Measurements from ENCODE around the gene SLCO4A1.
"Not testable (repeated sequence)": the region's sequence is repeated elsewhere in the genome, so short reads cannot be mapped to it uniquely, and the experiment has no call there.

Gene SLCO4A1

DNA sequence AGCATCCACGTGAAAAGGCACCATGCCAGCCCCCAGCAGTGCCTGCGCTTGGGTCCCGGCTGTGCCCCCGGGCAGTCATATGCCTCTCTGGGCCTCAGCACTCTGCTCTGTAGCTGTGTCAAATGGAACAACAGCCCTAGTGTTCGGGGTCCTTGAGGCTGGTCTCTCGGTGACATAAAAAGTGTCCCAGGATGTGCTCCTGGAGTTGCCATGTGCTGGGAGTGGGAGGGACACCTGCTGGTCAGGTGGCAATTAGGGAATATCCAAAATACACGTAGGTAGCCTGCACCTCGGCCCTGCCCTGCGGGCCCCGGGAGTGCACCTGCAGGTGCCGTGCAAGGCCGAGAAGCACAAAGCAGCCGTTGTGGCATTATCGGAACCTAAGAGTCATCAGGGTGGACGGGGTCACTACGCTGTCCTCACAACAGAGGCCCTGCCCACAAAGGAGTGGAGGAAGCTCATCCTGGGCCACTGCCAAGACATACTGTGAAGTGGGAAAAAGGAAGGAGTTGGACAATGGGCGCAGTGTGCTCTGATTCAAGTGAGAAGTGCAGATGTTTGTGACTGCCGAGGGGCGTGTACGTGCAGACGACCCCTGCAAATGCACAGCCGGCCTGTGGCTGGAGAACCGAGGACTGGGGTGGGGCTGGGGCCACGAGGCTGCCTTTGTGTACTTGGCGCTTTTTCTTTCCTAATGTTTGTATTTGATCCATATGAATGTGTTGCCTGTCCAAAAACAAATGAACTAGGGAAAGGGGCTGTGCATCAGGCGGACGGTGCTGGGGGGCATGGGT, 24.6 kb downstream of the SLCO4A1 start:
- no peak for DNase-seq

DNA sequence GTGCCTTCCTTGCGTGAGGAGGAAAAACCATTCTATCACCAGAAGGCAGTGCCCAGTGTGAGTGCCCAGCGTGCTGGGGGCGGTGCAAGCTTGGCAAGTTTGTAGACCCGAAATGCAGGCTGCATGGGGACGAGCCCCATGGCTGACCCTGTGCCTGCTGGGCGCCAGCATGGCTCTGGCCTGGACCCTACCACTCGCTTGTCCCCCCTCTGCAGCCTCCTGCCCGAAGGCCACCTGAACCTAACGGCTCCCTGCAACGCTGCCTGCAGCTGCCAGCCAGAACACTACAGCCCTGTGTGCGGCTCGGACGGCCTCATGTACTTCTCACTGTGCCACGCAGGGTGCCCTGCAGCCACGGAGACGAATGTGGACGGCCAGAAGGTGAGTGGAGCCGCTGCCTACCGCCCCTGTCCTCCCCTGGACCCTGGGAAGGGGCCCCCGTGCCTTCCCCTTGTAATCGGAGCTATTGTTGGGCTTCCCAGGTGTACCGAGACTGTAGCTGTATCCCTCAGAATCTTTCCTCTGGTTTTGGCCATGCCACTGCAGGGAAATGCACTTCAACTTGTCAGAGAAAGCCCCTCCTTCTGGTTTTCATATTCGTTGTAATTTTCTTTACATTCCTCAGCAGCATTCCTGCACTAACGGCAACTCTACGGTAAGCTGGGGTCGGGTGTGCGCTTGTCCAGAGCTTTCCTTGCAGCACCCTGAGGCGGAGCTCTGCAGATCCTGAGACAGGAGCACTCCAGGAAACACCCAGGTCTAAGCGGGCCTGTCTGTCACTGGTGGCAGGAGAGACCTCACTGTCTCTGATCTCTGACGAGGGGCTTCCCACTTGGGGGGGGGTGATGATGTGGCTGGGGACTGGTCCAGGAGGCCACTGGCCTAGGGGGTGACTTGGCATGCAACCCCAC, 25.5 kb downstream of the SLCO4A1 start:
- DNase-seq: no peak

DNA sequence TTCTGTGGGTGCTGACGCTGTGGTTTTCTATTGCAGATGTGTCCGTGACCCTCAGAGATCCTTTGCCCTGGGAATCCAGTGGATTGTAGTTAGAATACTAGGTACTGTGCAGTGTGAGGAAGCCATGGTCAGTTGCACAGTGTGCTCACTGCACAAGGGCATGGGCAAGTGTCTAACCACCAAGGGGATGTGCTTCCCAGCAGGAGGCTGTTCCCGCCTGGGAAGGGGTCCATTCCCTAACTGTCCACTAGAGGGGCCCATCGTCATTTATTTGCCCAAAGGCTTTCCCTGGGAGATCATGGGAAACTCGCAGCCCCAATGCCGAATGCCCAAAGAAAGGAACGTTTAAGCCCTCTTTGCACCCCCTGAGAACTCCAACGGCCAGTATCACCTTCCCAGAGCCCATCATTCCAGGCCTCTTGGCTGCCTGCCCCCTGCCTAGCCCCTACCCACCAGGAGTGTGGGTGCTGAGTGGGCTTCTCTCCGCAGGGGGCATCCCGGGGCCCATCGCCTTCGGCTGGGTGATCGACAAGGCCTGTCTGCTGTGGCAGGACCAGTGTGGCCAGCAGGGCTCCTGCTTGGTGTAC, 26.2 kb downstream of the SLCO4A1 start:
- peak; percentile 37 to 64 for DNase-seq

DNA sequence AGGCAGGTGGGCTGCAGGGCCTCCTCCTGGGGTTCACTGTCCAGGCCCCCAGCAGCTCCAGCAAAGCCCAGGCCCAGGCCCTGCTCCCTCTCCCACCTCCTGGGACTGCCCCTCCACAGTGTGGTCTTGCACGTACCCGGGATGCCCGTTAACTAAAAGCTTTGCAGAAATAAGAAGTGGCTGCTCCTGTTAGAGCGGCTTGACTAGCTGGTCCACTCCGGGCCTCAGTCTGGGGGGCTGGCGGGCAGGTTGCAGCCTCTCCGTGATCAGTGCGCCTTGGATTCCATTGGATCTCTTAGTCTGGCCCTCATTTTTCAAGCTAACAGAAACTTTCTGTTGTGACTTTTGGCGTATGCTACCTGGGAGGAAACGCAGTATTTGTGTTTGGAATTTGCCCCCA, 26.9 kb downstream of the SLCO4A1 start:
- no peak for DNase-seq

DNA sequence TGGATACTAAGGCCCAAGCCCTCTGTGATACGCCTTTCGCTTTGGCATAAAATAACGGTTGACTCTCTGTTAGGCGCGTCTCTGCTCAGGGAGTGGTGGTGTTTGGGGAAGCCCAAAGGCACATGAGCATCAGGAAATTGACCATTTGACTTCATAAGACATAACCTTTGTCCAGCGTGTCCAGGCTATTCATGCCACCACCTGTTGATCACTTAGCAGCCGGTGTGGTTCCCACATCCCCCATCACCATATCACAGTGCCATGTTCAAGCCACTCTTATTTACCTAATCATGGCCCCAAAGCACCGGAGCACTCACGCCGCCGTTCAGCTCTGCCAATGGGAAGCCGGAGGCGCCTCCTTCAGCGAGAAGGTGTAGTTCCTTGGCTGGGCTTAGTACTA, 27.9 kb downstream of the SLCO4A1 start:
- no peak for DNase-seq

DNA sequence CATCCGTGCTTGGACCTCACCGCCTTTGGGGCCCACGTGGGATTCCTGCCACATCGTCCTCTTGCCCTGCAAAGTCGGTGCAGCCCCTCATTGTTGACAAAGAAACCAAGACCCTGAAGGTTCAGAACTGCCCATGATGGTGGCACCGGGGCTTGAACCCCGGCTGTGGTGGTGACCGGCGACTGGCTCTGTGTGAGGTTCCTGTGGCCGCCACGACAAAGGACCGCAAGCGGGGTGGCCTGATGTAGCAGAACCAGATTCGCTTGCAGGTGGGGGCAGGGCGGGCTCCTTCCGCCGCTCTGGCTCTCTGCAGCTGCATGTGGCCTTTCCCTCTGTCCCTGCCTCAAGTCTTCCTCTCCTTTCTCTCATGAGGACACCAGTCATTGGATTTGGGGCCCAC, 28.7 kb downstream of the SLCO4A1 start:
- no peak for DNase-seq

DNA sequence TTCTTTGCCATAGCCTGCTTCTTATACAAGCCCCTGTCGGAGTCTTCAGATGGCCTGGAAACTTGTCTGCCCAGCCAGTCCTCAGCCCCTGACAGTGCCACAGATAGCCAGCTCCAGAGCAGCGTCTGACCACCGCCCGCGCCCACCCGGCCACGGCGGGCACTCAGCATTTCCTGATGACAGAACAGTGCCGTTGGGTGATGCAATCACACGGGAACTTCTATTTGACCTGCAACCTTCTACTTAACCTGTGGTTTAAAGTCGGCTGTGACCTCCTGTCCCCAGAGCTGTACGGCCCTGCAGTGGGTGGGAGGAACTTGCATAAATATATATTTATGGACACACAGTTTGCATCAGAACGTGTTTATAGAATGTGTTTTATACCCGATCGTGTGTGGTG, 29.5 kb downstream of the SLCO4A1 start:
- no peak for DNase-seq

DNA sequence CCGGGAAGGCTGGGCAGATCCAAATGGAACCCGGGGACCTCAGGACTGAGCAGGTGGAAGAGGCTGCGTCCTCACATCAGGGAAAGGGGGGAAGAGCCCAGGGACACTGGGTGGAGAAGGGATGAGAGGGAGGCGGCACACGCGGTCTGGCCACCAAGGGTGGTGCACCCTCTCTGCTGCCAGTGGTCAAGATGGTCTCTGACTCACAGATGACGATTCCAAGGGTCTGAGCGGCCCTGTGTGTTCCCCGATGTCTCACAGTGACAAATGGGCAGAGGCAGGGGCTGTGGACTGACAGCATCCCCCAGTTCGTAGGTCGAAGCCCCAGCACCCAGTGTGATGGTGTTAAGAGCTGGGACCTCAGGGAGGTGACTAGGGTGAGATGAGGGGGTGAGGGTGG, 32.1 kb downstream of the SLCO4A1 start:
- no peak for DNase-seq

DNA sequence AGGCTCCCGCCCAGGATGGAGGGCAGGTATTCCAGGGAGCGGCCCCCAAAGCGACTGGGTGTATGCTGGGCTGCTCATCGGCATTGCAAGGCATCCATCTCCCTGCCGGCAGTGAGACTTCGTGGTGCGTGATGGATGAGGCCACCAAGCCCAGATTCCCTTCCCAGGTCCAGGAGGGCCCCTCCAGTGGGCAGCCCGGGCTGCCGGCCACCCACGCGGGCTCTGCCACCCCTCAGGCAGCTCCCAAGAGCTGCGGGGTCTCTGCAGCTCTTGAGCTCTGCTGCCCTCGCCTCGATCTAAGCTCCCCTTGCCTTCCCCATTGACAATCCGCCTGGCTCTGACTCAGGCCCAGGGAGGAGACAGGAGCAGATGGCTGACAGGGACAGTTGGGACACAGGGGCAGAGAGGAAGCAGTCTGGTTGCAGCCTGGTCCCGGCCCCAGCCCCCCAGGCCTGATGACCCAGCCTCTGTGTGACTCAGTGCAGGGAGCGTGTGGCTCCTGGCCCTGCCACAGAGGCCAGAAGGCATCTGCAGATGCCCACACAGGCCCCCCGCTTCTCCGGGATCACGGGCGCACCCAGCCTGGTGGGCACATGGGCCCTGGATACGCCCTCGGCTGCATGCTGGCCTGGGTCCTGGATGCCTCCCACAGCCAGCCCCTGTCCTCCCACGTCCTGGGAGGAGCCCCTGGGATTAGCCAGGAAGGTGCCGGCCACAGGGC, 33.0 kb downstream of the SLCO4A1 start:
- peak in 1 of 2 donors; percentile 57 for DNase-seq

DNA sequence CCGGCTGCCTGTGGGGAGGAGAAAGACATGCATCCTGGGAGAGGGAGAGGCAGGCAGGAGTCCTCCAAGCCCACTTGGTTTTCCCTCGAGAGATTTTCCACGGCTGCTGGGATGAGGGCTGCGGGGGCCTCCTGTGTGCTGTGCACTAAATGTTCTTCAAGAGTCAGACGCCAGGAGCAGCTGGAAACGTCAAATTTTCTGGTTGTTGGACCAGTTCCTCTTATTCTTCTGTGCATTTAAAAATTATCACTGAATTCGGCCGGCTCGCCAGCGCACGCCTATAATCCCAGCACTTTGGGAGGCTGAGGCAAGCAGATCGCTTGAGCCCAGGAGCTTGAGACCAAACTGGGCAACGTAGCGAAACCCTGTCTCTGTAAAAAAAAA, 33.6 kb downstream of the SLCO4A1 start:
- no peak for DNase-seq

DNA sequence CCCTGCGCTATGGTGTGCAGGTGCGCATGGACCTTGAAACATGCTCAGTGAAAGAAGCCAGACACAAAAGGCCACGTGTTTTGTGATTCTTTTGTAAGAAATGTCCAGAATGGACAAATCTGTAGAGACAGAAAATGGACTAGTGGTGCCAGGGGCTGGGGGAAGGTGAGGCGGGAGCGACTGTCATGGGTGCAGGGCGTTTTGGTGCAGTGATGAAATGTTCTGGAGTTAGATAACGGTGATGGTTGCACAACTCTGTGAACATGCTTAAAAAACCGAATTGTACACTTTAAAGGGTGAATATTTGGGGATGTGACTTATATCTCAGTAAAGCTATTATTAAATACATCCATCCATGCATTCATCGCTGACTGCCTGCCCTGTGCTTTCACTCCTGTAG, 34.7 kb downstream of the SLCO4A1 start:
- no peak for DNase-seq

DNA sequence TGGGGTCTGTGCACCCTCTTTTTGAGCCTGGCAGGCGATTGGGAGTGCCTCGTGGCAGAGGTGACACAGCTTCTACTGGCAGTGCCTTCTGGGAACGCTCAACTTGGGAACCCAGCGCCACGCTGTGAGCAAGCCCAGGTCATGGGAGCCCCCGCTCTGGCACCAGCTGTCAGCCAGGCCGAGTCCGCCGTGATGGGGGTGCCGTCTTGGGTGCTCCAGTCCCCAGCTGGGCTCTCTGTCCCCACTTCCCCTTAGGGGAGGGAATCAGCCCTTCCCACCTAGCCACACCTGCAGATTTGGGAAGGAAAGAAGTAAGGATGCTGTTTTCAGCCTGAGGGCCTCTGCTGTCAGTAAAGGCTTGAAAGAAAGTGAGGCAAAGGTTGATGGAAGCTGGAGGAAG, 35.4 kb downstream of the SLCO4A1 start:
- no peak for DNase-seq

DNA sequence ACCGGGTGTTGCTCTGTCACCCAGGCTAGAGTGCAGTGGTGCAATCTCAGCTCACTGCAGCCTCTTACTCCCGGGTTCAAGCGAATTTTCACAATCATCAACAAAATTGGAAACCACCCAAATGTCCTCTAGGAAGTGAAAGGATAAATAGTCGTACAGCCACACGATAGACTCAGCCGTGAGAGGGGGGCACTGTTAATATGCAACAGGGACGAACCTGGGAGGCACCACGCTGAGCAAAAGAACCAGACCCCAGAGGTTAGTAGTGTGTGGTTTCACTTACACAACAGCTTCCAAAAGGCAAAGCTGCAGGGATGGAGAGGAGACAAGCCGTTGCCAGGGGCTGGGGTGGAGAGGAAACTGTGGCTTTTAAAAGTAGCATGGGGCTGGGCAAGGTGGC, 36.2 kb downstream of the SLCO4A1 start:
- no peak for DNase-seq

DNA sequence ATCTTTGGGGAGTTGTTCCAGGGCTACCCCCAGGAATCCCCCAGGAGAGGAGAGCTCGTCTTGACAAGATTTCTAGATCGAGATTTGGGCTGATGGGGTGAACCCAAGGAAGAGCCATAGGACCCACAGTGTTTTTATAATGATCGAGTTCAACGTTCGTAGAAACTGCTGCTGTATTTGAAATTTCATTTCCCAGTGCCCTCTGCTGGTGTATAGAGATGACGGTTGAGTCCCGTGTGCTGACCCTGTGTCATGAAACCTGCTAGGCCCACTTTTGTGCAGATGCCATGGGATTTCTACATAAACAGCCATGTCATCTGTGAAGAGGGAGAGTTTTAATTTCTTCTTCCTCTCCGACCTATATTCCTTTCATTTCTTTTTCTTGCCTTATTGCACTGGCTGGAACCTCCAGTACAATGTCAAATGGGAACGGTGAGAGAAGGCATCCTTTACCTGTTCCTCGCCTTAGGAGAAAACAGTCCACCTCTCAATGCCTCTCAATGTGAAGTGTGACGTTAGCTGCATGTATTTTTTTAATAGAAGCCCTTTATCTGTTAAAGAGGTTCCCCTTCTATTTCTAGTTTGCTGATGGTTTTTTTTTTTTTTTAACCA, 37.8 kb downstream of the SLCO4A1 start:
- no peak for DNase-seq

DNA sequence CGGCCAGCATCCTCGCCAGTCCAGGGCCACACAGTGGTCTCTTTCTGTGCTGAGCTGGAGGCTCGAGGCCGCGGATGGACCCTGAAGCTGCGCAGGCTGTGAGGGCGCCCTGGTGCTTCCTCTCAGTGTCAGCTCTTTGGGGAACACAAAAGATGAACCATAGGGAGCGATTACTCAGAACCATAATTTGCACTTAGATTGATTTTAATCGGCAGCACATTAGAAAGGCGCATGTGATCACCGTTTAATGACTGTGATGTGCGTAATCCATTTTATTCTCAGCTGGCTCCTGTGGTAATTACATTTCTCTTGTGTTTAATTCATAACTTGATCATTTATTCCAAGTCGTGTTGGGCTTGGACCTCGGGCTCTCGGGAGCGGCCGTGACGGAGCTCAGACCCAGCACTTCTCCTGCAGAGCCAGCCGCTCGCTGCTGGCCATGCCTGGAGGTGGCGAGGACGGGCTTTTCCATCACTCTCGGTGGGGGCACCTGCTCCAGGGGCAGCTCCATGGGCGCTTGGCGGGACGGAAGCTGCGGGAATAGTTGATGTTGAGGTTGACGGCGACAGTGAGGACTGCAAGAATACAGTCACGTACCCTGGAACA, 40.7 kb downstream of the SLCO4A1 start:
- DNase-seq: no peak

DNA sequence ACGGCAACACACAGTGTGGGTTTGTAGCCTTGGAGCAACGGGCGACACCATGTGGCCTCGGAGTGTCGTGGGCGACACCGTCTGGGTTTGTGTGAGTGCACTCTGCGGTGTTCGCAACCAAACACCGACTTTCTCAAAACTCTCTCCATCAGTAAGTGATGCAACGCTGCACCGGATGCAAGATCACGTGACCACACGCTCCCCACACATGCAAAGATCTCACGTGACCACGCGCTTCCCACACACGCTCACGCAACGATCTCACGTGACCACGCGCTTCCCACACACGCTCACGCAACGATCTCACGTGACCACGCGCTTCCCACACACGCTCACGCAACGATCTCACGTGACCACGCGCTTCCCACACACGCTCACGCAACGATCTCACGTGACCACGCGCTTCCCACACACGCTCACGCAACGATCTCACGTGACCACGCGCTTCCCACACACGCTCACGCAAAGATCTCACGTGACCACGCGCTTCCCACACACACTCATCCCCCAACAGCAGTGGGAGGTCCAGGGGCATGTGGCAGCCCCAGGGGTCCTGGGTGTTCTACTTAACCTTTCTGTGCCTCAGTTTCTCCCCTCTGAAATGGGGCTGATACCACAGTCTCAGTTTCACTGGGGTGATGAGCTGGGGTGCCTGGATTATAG, 41.5 kb downstream of the SLCO4A1 start:
- DNase-seq: not testable (repeated sequence)

DNA sequence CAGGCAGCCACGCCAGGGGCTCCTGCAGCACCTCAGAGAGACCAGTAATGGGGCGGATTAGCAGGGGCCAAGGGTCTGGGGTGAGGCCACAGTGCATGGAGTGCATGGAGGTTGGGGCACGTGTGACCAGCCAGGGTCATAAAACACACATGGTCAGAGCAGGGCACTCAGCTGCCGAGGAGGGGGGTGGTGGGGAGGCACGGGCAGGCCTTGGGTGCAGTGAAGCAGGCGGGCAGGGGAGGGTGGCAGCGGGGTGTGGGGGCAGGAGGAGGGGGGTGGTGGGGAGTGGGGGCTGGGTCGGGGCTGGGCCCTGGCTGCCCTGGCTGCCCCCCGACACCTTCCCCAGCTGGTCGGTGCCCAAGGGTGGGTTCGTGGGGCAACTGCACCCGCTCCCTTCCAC, 42.7 kb downstream of the SLCO4A1 start:
- DNase-seq: no peak

DNA sequence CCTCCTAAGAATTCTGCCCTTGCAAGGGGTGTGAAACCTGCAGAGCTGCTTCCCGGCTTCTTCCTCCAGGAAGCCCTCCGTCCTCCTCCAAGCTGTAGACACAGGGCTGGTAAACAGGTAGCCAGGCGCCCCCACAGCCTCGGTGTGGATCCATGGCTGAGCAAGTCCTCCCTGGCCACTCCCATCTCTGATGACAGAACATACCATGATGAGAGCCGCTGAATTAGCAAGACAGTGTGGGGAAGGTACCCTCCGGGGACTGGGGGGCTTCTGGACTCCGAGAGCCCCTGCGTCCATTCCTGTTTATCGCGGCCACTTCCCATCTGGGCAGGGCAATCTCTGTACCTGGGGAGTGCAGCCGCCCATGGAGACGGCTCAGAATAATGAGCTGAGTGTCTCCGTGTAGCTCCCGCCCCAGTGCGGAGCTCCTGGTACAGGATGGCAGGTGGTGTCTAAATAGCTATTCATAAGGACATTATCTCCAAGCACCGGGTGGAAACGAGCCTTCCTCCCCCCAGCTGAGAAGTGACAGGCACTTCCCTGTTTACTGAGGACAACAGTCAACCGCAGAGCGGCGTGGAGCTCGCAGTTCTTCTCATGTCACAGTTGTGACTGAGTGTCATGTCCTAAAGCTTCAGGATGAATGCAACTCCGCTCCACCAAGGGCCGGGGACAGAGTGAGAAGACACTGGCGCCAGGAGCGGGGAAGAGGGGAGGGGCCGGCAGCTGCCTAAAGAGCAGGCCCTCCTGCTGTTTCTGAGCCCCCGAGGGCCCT, 43.7 kb downstream of the SLCO4A1 start:
- peak; percentile 17 to 47 for DNase-seq

DNA sequence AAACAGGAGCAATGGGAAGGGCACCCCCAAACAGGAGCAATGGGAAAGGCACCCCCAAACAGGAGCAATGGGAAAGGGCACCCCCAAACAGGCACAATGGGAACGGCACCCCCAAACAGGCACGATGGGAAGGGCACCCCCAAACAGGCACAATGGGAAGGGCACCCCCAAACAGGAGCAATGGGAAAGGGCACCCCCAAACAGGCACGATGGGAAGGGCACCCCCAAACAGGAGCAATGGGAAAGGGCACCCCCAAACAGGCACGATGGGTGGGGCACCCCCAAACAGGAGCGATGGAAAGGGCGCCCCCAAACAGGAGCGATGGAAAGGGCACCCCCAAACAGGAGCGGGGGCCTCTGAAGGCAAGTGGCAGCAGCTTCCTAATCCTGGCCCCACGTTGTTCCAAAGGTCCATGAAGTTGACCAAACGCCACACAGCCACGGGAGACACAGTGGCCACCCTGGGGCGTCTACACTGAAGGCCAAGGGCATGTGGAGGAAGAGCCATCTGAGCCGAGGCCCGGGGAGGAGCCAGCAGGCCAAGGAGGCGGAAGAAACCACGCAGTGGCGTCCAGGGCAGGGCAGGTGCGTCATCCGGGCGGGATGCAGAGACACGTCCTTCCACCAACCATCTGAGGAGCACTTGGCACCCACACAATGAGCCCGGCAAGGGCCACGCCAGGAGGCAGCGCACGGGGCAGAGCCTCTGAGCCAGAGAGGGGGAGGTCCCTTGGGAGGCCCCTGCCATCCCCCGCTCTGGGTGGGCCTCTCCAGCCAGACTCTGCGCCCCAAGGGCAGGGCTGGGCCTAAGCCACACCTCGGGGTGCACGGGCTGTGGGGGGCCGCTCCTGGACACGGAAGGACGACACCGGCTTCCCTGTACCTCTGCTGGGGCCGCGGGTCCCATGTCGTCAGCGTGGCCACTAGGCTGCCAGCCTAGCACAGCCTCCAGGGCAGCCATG, 44.8 kb downstream of the SLCO4A1 start:
- DNase-seq: no peak

DNA sequence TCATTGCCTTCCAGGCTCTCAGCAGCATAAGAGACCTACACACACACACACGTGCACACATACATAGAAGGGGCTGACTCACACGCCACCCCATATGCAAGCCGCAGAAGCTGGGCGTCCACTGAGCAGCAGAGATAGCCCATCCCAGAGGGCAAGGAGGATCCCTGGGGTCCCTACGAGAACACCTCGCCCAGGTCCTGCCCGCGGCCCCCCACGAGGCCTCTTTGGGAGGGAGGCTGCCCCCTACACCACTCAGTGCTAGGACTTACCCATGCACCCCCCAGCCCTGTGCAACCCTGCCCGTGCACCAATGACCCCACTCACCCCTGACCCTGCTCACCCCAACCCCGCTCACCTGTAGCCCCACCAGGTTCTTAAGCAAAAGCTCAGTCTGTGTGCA, 45.8 kb downstream of the SLCO4A1 start:
- DNase-seq: no peak
